LNCAP (cell line): ENCODE results near the gene SDHB.

ENCODE experiments used
- CTCF ChIP-seq: fragments of 450-650 bp; IDR thresholded peaks from 2 replicates; pipeline ENCODE4 v1.5.1; 2017; ENCODE audit warnings: mild to moderate bottlenecking

The SDHB gene

DNA sequence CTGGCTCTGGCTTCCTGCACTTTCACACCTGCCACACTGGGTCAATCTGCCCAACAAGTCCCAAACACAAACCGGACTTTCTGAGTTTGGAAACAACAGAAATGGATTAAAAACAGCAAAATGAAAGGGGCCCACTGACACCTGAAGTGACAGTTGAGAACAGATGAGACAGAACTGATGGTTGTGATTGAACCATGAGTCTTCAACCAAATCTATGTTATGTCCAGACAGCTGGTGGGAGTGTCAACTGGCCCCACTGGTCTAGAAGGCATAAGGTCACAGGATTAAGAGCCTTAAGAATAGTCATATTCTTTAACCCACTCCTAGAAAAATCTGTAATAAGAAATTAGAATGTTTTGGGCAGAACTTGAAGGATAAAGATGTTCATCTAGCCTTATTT, 29.1 kb downstream of the SDHB start:
- no peak for TF ChIP-seq CTCF

DNA sequence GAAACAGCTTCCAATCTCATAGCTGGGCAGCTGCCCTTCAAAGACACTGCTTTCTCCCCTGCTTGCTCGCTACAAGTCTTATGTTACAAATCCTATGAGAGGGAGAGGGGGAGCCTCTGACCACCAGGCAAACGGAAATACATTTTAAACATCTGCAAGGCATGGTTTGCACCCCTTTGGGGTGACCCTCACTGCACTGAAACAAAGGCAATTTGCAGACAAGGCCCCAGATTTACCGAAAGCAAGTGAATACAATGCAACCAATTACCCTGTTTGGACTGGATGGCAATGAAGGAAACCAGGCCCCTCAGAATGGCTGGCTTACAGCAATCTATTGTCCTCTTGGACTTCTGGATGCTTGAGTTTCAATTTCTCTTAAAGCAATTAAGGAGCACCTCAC, 30.3 kb downstream of the SDHB start:
- no peak for TF ChIP-seq CTCF

DNA sequence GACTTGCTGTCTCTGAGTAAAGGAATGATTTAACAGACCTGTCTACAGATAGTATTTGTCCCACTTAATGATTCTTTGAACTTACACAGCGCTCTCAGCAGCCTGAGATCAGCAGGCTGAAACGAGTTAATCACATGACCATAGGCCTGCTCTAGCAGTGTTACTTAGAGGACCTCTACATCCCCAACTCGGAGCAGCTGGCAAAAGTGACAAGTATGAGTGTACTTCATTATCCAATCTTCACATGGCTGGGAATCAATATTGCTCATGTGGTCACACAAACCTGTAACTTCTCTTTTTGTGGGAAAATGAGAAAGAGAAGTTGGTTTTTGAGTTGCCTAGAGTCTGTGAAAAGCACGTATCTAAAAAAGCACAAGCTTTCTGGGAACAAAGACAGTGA, 30.7 kb downstream of the SDHB start:
- TF ChIP-seq CTCF, result no peak

DNA sequence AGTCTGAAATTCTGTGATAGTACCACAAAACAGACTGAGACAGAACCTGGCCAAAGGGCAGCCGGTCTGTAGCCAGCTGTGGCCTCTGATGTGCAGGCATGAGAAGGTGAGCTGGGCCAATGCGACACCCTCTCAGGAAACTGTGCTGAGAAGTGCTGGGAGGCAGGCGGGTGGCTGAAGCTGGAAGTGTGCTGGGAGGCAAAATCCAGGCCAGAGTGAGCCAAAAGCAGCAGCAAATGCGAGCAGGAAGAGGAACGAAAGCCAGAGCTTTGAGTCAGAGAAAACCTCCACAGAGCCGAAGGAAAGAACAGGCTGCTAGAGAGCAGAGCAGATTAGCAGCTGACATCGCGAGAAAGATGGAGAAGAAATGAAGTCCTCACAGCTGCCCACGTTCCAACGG, 31.9 kb downstream of the SDHB start:
- no peak for TF ChIP-seq CTCF

- TF ChIP-seq CTCF, result no peak
Measured at GRCh38 chr1:17020502-17020901, 33.3 kb downstream of the SDHB start.

- no peak for TF ChIP-seq CTCF
Measured at GRCh38 chr1:17018849-17019248, 35.0 kb downstream of the SDHB start.

GRCh38 chr1:17017435-17017834, 36.4 kb downstream of the SDHB start:
- TF ChIP-seq CTCF, result no peak

GRCh38 chr1:17016317-17016661, 37.5 kb downstream of the SDHB start:
- TF ChIP-seq CTCF, result no peak
